HG03060 (cell line): Measurements from ENCODE around the gene NDUFA6.
"Not testable (repeated sequence)": the region's sequence is repeated elsewhere in the genome, so short reads cannot be mapped to it uniquely, and the experiment has no call there.

Experiments used
- ATAC-seq: cut with Tn5 transposase; IDR thresholded peaks from one replicate; pipeline ENCODE4 v1.9.1; 2021; ENCODE audit warnings: low read depth, moderate number of reproducible peaks; ENCODE audit not compliant: unreplicated experiment

Gene NDUFA6

DNA sequence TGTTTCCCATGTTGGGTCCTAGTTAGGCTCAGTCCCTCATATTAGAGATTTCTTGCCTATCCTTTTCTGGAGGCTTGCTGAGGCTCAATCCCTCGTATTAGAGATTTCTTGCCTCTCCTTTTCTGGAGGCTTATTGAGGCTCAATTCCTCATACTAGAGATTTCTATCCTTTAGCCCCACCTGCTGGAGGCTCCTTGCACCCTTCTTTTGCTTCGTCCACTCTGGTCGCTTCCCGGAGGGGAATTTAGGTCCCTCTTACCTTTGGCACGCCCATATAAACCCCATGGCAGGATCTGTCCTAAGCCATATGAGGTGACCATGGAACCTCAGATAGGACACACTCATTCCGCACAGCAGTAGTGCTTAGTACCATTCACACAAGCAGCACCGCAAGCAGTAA lies 24.1 kb upstream of the NDUFA6 start:
- ATAC-seq, result no peak

DNA sequence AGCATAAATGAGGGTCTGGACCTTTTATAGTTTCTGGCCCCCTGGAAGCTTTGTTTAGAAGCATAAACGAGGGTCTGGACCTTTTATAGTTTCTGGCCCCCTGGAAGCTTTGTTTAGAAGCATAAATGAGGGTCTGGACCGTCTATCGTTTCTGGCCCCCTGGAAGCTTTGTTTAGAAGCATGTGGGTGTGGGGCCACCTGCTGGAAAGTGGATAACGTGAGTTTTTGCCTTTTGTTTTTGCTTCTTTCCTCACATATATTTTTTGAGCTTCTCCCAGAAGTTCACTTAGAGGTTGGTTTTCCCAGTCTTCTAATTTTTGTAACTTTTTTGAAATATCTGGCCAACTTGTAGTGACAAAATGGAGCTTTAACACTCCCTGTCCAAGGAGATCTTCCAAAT lies 22.2 kb upstream of the NDUFA6 start:
- not testable (repeated sequence) for ATAC-seq

DNA sequence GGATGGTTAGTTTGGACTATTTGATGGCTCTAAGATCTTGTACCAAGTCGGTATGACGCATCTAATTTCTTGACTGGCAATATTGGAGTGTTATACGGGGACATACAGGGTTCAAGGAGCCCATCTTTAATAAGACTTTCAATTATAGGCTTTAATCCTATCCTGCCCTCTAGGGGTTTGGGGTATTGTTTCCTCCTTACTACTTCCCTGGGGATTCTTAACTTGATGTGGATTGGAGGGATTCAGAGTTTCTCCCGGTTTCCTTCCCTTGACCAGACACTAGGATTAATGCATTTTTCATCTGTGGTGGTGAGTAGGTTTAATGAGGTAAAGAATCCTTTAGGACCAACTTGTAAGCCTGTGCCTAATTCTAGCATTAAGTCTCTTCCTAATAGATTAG lies 21.2 kb upstream of the NDUFA6 start:
- no peak for ATAC-seq

DNA sequence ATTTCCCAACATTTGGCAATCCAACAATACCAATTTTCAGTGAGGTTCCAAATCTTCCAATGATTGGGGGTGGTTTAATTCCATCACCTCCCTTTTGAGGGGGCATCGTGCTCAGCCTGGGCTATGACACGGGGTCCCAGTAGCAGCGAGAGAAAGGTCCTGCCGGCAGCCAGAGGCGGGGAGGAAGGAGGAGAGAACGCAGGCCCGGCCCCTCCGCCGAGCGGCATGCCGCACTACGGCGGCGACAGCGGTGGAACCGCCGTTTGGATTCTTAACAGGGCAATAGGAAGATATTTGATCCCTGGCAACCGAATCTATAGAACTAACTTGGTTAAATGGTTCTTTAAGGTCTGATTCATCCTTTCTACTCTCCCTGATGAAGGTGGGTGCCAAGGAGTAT lies 18.3 kb upstream of the NDUFA6 start:
- no peak for ATAC-seq

DNA sequence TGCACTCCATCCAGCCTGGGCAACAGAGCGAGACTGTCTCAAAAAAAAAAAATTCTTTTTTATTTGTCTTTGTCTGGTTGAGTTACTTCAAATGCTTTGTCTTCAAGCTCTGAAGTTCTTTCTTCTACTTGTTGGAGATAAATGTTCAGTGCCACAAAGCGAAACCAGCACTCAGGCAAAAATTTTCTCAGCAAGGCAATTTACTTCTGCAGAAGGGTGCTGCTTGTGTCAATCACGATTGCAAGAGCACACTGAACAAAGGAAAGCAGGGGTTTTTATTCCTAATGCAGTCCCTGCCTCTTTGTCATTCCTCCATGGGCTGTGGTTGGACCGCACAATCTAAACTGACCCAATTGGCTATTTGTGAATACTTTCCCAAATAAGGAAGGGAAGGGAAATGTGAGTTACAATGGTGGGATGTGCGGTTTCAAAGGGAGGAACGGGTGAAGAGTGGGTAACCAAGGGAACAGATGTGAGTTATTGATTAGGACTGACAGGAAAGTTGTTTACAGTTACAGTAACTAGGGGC lies 13.8 kb upstream of the NDUFA6 start:
- ATAC-seq, result not testable (repeated sequence)

DNA sequence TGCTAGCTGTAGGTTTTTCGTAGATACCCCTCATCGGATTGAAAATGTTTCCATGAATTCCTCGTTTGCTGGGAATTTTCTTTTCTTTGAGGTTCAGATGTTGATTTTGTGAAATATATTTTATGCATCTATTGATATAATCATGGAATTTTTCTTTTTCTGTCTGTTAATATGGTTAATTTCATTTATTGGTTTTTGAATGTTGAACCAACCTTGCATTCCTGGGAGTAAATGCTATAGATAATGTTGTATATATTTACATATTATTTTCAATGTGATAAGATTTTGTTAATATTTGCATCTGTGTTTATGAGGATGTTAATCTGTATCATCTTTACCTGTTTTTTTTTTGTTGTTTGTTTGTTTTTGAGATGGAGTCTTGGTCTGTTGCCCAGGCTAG lies 10.6 kb upstream of the NDUFA6 start:
- no peak for ATAC-seq

DNA sequence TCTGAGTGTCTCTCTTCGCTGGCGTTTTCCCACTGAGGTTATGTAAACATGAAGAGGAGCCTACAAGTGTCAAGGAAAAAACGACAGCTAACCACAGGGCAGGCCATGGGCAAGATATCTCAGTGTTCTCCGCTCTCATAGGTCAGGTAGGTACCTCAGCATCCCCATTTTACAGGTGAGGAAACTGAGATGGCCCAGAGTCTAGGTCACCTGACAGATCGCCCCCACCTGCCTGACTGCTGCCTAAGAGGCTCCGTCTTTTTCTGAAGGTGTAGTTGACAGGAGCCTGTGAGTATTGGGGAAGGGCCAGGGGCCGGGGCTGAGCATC lies 847 bp upstream of the NDUFA6 start:
- no peak for ATAC-seq

DNA sequence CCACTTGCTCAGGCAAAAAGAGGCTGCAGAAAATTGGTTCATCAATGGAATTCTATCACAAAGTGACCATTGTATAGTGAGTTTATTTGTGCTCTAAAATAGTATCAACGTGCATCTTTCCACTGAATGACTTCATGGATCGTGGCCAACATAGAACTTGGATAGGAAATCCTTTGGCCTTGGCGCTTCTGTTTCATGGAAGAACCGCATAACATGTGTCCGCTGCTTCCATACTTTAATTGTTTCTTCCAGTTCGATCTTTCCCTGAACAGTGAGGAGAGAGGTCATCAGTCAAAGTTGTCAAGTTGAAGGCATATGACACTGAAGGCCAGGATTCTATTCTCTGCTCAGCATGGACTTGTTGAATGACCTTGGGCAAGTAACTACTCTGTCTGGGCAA lies 4.5 kb downstream of the NDUFA6 start:
- no peak for ATAC-seq

DNA sequence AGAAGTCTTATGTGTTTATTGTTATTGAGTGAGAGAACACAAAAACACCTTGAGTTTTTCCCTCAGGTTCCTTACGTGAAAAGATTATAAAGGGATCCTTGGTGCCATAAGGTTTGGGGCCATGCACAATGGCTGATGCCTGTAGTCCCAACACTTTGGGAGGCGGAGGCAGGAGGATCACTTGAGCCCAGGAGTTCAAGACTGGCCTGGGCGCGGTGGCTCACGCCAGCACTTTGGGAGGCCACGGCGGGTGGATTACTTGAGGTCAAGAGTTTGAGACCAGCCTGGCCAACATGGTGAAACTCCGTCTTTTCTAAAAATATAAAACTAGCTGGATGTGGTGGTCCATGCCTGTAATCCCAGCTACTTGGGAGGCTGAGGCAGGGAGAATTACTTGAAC lies 5.7 kb downstream of the NDUFA6 start:
- ATAC-seq, result no peak

DNA sequence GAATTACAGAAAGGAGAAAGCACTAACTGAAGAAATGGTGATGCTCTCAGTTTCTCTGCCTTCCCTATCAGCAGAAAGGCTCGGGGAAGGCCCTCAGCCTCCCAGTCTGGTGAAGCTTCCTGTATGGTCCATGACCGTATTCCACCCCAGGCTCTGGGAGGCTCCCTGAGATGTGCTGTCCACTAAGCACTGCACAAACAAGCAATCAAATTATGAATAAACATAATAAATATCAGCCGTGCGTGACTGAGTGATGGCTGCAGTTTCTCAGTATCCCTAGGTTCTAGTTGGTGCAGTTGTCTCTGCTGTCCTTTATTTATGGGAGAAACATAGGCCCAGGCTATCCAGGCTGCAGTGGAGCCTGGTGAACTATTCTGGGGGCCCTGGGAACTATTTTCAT lies 7.5 kb downstream of the NDUFA6 start:
- no peak for ATAC-seq

DNA sequence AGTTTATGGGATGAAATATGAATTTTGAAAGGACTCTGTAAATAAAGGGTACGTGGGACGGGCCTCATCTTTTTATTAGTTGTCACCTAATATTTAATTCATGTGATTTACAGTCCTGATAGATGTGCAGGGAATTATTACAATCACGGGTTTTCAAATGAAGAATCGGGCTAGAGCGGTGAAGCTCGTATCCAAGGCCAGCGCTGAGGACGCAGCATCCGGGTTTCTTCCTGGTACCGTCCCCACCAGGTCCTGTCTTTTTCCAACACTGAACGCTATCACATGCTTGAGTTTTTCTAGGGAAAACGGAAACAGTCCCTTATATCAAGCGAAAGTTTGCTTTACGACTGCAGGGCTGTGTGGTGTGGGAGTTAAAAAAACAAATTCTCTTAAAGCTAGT lies 10.3 kb downstream of the NDUFA6 start:
- no peak for ATAC-seq

DNA sequence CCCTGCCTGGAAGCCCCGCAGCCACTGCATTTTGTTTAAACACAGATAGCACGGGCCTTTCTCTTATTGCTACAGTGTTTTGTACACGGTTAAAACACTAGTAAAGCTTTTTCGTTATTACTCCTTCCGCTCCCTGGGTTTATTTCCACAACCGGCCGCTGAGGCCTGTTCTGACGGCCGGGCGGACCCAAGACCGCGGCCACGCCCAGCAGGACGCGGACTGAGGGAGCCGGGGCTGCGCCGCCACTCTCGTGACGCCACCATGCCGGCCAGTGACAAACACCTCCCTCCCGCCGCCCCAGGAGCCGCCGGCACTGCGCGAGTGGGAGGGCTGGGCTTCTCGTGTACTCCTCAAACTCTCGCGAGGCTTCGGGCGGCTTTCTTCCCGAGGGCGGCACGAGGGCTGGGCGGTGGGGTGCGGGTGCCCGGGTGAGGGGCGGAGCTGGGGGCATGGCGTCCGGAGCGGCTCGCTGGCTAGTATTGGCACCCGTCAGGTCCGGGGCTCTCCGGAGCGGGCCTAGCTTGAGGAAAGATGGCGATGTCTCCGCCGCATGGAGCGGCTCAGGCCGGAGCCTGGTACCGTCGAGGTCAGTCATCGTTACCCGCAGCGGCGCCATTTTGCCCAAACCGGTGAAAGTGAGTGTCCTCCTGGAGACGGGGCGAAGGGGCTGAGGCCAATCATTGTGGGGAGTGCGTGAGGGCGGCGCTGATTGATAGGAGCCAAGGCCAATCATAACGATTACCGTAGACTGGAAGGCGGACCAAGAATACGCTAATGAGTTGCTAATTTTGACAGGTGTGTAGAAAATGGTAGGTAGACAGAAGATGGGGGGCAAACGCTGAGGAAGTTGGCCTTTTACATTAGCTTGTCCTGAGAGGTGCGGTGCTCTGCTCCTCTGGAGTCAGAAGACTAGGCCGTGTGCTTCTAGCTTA lies 11.0 kb downstream of the NDUFA6 start, which contains the start of gene SMDT1:
Gene SMDT1 (plus strand): TSS at position 382 of the 933 bp plus-strand sequence. CDS start 69 bp downstream, at position 451.
- ATAC-seq, result peak; percentile 77

DNA sequence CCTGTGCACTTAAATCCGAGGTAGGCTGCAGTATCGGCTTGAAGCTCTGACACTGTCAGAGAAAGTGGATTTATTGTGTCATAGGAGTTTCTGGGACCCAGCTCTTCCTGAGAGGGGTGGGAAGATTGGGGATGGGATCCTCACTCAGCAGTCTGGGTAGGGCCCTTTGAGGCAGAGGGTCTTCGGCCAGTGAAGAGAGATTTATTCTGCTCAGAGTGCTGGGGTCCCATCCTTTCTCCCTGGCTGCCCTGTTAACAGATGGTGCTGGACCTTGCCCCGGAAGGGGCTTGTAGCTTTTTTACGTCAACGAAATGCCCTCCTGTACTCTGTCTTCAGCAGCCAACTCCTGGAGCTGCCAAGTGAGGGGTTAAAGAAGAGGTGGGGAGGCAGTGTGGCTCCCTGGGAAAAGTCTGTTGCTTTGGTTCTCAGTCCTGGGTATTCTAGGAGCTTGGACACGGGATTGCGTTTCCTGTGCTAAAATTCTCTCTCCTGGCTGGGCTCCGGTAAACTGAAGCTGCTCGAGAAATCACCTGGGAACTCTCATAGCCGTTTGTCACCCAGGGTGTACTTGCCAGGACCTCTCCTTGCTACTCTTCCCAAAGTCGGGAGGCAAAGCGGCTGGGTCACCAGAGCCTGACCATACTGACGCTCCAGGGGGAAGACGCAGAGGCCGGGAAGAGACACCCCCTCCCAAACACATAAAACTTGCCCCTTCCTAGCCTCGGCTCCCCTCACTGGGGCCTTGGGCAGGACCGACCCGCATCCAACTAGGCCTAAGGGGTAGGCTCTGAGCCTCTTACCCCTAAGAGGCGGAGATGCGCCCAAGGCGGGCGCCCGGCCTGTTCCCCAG lies 11.9 kb downstream of the NDUFA6 start:
- ATAC-seq, result no peak

DNA sequence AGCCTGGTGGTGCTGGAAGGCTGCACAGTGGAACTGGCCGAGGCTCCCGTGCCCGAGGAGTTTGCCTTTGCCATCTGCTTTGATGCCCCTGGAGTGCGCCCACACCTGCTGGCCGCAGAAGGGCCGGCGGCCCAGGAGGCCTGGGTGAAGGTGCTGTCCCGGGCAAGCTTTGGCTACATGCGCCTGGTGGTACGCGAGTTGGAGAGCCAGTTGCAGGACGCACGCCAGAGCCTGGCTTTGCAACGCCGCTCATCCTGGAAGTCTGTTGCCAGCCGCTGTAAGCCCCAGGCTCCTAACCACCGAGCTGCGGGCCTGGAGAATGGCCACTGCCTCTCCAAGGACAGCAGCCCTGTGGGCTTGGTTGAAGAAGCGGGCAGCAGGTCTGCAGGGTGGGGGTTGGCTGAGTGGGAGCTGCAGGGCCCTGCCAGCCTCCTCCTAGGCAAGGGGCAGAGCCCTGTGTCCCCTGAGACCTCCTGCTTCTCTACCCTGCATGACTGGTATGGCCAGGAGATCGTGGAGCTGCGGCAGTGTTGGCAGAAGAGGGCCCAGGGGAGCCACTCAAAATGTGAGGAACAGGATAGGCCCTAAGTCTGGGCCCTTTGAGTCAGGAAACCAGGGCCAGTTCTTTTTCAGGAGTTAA lies 13.0 kb downstream of the NDUFA6 start:
- ATAC-seq, result no peak

DNA sequence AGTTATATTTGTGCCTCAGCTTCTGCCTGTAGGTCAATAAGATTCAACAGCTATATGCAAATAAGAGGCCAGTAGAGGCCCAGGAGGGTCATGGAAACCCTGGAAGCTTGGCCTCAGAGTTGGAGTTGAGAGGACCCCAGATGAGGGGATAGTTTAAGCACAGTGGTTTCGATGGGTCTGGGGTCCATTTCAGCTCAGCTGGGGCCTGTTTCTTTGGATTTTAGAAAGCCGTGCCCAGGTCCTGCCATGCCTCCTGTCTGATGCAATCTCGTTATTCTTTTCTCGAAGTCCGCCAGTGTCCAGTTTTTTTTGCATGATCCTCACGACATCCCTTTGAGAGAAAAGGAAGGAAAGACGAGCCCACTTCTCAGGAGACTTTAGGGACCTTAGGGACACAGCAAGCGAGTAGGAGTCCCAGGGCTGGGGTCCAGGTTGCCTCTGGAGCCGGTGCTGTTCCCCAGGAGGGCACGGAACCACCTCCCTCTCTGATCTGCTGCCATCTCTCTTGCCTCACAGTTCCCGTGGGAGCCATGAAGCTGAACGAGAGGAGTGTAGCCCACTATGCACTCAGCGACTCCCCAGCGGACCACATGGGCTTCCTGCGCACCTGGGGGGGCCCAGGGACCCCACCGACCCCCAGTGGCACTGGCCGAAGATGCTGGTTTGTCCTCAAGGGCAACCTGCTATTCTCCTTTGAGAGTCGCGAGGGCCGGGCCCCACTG lies 13.6 kb downstream of the NDUFA6 start:
- ATAC-seq, result no peak

DNA sequence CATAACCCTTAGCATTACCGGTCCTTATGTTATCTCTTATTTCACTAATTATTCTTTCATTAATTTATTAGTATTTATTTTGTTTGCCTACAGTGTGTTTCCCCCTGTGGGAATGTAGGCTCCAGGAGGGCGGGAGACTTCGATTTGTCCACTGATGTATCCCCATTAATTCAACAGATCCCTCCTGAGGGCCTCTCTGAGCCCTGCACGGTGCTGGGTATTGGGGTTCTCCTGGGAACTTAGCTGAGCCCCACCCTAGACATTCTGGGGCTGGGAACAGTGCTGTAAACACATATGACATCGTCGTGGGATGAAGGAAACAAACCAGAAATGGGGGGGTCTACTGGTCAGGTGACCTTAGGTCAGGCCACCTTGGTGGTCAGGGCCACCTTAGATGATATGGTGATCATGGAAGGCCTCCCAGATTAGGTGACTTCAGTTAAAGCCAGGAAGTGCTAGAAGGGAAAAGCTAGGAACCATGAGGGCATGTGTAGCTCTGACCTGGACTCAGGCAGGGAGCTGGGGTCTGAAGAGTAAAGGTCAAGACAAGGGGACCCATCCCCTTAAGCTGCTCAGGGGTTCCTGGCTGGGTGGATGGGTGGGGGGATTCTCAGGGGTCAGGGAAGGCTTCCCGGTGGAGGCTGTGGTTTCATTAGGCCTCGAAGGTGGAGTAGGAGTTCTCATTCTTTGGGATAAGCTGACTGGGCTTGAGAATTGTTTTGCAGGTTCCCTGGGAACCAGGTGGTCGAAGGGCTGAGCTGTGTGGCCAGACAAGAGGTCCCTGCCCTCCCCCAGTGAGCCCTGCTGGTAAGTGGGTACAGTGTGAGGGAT lies 15.5 kb downstream of the NDUFA6 start:
- ATAC-seq, result no peak

DNA sequence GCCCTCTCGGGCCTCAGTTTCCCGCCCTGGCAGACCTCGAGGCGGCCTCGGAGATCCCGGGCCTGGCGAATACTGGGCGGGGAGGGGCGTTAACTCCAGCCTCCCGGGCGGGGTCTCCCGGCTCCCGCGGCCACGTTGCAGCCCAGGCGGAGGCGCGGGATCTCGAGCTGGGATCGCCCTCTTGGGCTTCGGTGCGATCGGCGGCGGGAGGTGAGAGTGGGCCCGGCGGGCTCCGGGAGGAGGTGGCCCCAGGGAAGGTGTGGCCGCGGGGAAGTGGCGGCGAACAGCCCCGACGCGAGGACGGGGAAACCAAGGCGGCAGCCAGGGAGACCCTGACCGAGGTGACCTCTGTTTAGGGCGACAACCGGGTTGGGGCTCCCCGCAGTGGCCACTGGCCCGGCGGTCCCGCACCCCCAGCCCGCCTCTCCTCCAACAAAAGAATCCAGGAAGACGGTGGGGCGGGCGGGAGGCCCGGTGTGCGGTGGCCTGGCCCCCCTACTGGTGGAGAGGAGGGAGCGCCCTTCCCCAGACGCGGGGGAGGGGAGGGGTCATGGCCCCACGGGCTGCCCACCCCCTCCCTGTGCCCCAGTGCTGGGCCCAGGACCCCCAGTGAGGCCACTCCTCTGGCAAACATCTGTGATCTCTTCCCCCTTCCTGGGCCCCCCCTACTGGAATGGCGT lies 16.3 kb downstream of the NDUFA6 start, which contains the start of gene PHETA2:
Gene PHETA2 (plus strand): TSS at position 117 of the 680 bp plus-strand sequence. CDS start 3,046 bp downstream, outside the sequence.
- ATAC-seq, result no peak

DNA sequence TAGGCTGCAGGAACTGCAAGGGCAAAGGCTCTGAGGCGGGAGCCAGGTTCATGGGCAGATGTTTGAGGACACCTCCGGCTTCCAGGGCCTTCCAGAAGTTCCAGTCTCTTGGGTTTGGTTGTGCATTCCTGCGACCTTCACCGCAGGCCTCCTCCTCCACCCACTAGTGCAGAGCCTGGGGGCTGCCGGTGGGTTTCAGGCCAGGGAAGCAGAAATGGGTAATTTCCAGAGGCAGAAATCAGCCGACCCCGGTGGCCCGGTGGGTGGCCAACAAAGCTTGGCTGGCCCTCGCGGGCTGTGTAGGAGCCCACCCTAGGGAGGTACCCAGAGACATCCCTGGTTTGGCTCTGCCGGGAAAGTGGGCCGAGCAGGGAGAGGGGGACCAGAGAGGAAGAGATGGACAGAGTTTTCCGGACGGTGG lies 16.9 kb downstream of the NDUFA6 start:
- no peak for ATAC-seq
